KMS-11 (cell line): ENCODE measurements around the gene LMNTD2.
A peak's percentile ranks its signal among the peaks of the same experiment; 100 is the strongest.

Experiments used
- H2AFZ ChIP-seq: fragments of 200-600 bp; sonication (generic); 2 replicates; pipeline ENCODE4 v1.6.1; 2016; ENCODE audit warnings: antibody characterized with exemption, mixed run types, low read depth
- H3K27ac ChIP-seq: fragments of 200-600 bp; sonication (generic); 2 replicates; pipeline ENCODE4 v1.6.1; 2016; ENCODE audit warnings: mild to moderate bottlenecking, mixed run types
- H3K27me3 ChIP-seq: fragments of 200-600 bp; sonication (generic); 2 replicates; pipeline ENCODE4 v1.6.1; 2017; ENCODE audit warnings: mild to moderate bottlenecking, low read depth, mixed run types, moderate library complexity; ENCODE audit not compliant: insufficient read depth
- H3K36me3 ChIP-seq: fragments of 200-600 bp; sonication (generic); 2 replicates; pipeline ENCODE4 v1.6.1; 2017; ENCODE audit warnings: mild to moderate bottlenecking, mixed run types; ENCODE audit not compliant: insufficient read depth
- H3K4me1 ChIP-seq: fragments of 200-600 bp; sonication (generic); 2 replicates; pipeline ENCODE4 v1.6.1; 2016; ENCODE audit warnings: mild to moderate bottlenecking, low read depth, mixed run types; ENCODE audit not compliant: poor library complexity, severe bottlenecking
- H3K4me2 ChIP-seq: fragments of 200-600 bp; sonication (generic); 2 replicates; pipeline ENCODE4 v1.7.0; 2016; ENCODE audit warnings: mild to moderate bottlenecking, mixed run types
- H3K4me3 ChIP-seq: fragments of 200-600 bp; sonication (generic); IDR thresholded peaks from 2 replicates; pipeline ENCODE4 v1.6.1; 2017; ENCODE audit warnings: low read depth, low read length, mixed read lengths; ENCODE audit not compliant: insufficient read depth
- H3K79me2 ChIP-seq: fragments of 200-600 bp; sonication (generic); 2 replicates; pipeline ENCODE4 v1.6.1; 2016; ENCODE audit warnings: low read depth, mixed run types; ENCODE audit not compliant: insufficient read depth
- H3K9ac ChIP-seq: fragments of 200-600 bp; sonication (generic); 2 replicates; pipeline ENCODE4 v1.6.1; 2016; ENCODE audit warnings: mild to moderate bottlenecking, mixed run types
- H4K20me1 ChIP-seq: fragments of 200-600 bp; sonication (generic); 2 replicates; pipeline ENCODE4 v1.6.1; 2016; ENCODE audit warnings: mild to moderate bottlenecking, mixed run types; ENCODE audit not compliant: insufficient read depth
- CTCF ChIP-seq: fragments of 200-600 bp; sonication (generic); conservative IDR thresholded peaks from 2 replicates; pipeline ENCODE4 v1.6.1; 2017; ENCODE audit warnings: low read depth, mild to moderate bottlenecking, antibody characterized with exemption, low read length, moderate library complexity, mixed read lengths

LMNTD2 gene

GRCh38 chr11:535519-536454, 24.8 kb downstream of the LMNTD2 start, which contains the start of gene HRAS:
TSS of gene HRAS (minus strand) at chr11:535576.
- peaks cover 29% of the 10 kb centered on the region for H3K4me1 ChIP-seq
- peak within 1 kb of the TSS; percentile 84 for H3K9ac ChIP-seq
- peak within 1 kb of the TSS; percentile 85 for H3K4me2 ChIP-seq
- H3K36me3 ChIP-seq = no peaks in the 10 kb centered on the region
- TF ChIP-seq CTCF = no peak
- no peak within 1 kb of the TSS for H3K4me3 ChIP-seq
- H3K79me2 ChIP-seq = peaks cover 4% of the 10 kb centered on the region; the same call in 1 of the 2 replicates
- peak within 1 kb of the TSS; percentile 85 for H3K27ac ChIP-seq
- H2AFZ ChIP-seq = peak within 1 kb of the TSS; percentile 83
- no peaks in the 10 kb centered on the region for H3K27me3 ChIP-seq
- no peaks in the 10 kb centered on the region for H4K20me1 ChIP-seq

- TF ChIP-seq CTCF = no peak
- H3K9ac ChIP-seq = no peak overlapping the region; the same call in 1 of the 2 replicates
- no peak overlapping the region for H2AFZ ChIP-seq
- no peak overlapping the region for H3K4me3 ChIP-seq
- H3K4me2 ChIP-seq = no peak overlapping the region
- H3K79me2 ChIP-seq = peaks cover 4% of the 10 kb centered on the region; the same call in 1 of the 2 replicates
- H4K20me1 ChIP-seq = no peaks in the 10 kb centered on the region
- H3K4me1 ChIP-seq = peaks cover 29% of the 10 kb centered on the region
- no peaks in the 10 kb centered on the region for H3K27me3 ChIP-seq
- H3K36me3 ChIP-seq = no peaks in the 10 kb centered on the region
- H3K27ac ChIP-seq = no peak overlapping the region
Measured at GRCh38 chr11:535210-535518, 25.4 kb downstream of the LMNTD2 start.

- H3K4me2 ChIP-seq = peak overlapping the region; percentile 85
- TF ChIP-seq CTCF = no peak
- peak overlapping the region; percentile 61 for H3K27ac ChIP-seq
- peak overlapping the region; percentile 66 for H3K9ac ChIP-seq
- no peak overlapping the region for H3K4me3 ChIP-seq
- H2AFZ ChIP-seq = peak overlapping the region; percentile 47
- peaks cover 4% of the 10 kb centered on the region; the same call in 1 of the 2 replicates for H3K79me2 ChIP-seq
- peaks cover 29% of the 10 kb centered on the region for H3K4me1 ChIP-seq
- H3K27me3 ChIP-seq = no peaks in the 10 kb centered on the region
- no peaks in the 10 kb centered on the region for H4K20me1 ChIP-seq
- no peaks in the 10 kb centered on the region for H3K36me3 ChIP-seq
Measured at GRCh38 chr11:534396-535209, 25.9 kb downstream of the LMNTD2 start.

GRCh38 chr11:533586-534395, 26.7 kb downstream of the LMNTD2 start:
- peak overlapping the region; percentile 66; the same call in 1 of the 2 replicates for H3K9ac ChIP-seq
- H4K20me1 ChIP-seq = no peaks in the 10 kb centered on the region
- H3K27ac ChIP-seq = peak overlapping the region; percentile 61; the same call in 1 of the 2 replicates
- H3K27me3 ChIP-seq = no peaks in the 10 kb centered on the region
- no peak overlapping the region for H3K4me3 ChIP-seq
- peaks cover 29% of the 10 kb centered on the region for H3K4me1 ChIP-seq
- no peak overlapping the region for H2AFZ ChIP-seq
- peaks cover 4% of the 10 kb centered on the region; the same call in 1 of the 2 replicates for H3K79me2 ChIP-seq
- no peak for TF ChIP-seq CTCF
- peak overlapping the region; percentile 85 for H3K4me2 ChIP-seq
- no peaks in the 10 kb centered on the region for H3K36me3 ChIP-seq
